ENCODE data around the gene EPAS1.

Gene EPAS1

DNA sequence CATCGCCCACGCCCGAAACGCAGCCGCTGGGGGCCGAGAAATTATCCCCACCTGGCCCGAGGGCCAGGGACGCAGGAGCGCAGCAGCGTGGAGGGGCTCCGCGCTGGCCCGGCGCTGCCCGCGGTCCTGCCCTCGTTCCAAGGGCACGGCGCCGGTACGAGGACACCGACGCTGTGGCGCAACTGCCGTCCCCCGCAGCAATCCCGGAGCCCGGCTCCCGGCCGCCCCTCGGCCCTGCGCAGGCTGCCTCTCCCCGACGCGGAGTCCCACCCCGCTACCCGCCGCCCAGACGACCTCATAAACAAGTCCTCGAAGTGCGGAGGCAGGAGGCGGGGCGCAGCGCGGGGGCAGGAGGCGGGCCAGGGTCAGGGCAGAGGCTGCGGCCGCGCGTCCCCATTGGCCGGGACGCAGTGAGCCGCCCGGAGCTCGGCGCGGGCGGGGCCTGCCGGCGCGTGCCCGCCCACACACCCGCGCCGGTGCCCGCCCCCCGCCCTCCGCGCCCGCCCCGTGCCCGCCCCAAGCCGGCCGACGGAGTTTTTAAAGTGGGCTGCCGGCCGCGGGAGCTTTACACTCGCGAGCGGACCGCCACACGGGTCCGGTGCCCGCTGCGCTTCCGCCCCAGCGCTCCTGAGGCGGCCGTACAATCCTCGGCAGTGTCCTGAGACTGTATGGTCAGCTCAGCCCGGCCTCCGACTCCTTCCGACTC is at the start of gene EPAS1:
Gene EPAS1 (plus strand): TSS at position 568 of the 706 bp plus-strand sequence. CDS start 505 bp downstream, outside the sequence.
- peak within 1 kb of the TSS; percentile 66 for H3K27ac ChIP-seq (ENCODE audit: low read length)
- peak within 1 kb of the TSS; percentile 62 to 76 for H3K9ac ChIP-seq (ENCODE audit: low read length in 2 of 2)
- H3K9me3 ChIP-seq (ENCODE audit: control insufficient read depth in 2 of 2, low read length in 2 of 2) = no peaks in the 10 kb centered on the region
- H3K27me3 ChIP-seq (ENCODE audit: control insufficient read depth in 1 of 2, insufficient read depth in 2 of 2, low read length in 2 of 2) = peaks cover 14 to 42% of the 10 kb centered on the region in 2 donors
- H3K4me1 ChIP-seq (ENCODE audit: control insufficient read depth, insufficient read depth, low read length) = peaks cover 35% of the 10 kb centered on the region
- H3K4me3 ChIP-seq (ENCODE audit: low read length in 2 of 2) = peak within 1 kb of the TSS; percentile 82
- H3K36me3 ChIP-seq (ENCODE audit: control insufficient read depth in 2 of 2, insufficient read depth in 2 of 2, low read length in 2 of 2) = no peaks in the 10 kb centered on the region

- no peak overlapping the region for H3K9ac ChIP-seq (ENCODE audit: low read length in 2 of 2)
- H3K27me3 ChIP-seq (ENCODE audit: control insufficient read depth in 1 of 2, insufficient read depth in 2 of 2, low read length in 2 of 2) = no peaks in the 10 kb centered on the region
- H3K9me3 ChIP-seq (ENCODE audit: control insufficient read depth in 2 of 2, low read length in 2 of 2) = no peaks in the 10 kb centered on the region
- H3K4me1 ChIP-seq (ENCODE audit: control insufficient read depth, insufficient read depth, low read length) = no peaks in the 10 kb centered on the region
- no peak overlapping the region for H3K4me3 ChIP-seq (ENCODE audit: low read length in 2 of 2)
- H3K36me3 ChIP-seq (ENCODE audit: control insufficient read depth in 2 of 2, insufficient read depth in 2 of 2, low read length in 2 of 2) = no peaks in the 10 kb centered on the region
- no peak overlapping the region for H3K27ac ChIP-seq (ENCODE audit: low read length)
Measured at GRCh38 chr2:46248171-46248570, 49.0 kb upstream of the EPAS1 start.

DNA sequence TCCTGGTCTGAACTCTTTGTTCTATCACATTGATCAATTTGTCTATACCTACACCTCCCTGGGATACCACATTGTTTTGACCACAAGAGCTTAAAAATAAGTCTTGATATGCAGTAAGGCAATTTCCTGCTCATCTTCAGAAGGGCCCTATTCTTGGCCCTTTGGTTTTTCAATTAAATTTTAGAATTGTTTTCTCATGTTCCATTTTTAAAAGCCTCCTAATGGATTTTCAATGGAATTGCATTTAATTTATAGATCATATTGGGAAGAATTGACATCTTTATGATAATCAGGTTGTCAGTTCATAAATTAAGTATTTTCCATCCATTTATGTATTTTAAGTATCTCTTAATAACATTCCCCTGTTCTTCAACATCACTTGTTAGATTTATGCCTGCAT is 47.6 kb upstream of the EPAS1 start:
- H3K27ac ChIP-seq (ENCODE audit: low read length) = no peak overlapping the region
- no peaks in the 10 kb centered on the region for H3K9me3 ChIP-seq (ENCODE audit: control insufficient read depth in 2 of 2, low read length in 2 of 2)
- no peak overlapping the region for H3K4me3 ChIP-seq (ENCODE audit: low read length in 2 of 2)
- no peaks in the 10 kb centered on the region for H3K4me1 ChIP-seq (ENCODE audit: control insufficient read depth, insufficient read depth, low read length)
- H3K27me3 ChIP-seq (ENCODE audit: control insufficient read depth in 1 of 2, insufficient read depth in 2 of 2, low read length in 2 of 2) = no peaks in the 10 kb centered on the region
- H3K9ac ChIP-seq (ENCODE audit: low read length in 2 of 2) = no peak overlapping the region
- H3K36me3 ChIP-seq (ENCODE audit: control insufficient read depth in 2 of 2, insufficient read depth in 2 of 2, low read length in 2 of 2) = no peaks in the 10 kb centered on the region

- Histone ChIP-seq H3K4me3 (ENCODE audit: low read length in 2 of 2) (no peak overlapping the region), H3K27me3 (ENCODE audit: control insufficient read depth in 1 of 2, insufficient read depth in 2 of 2, low read length in 2 of 2) (no peaks in the 10 kb centered on the region), H3K9ac (ENCODE audit: low read length in 2 of 2) (no peak overlapping the region), H3K4me1 (ENCODE audit: control insufficient read depth, insufficient read depth, low read length) (no peaks in the 10 kb centered on the region), H3K9me3 (ENCODE audit: control insufficient read depth in 2 of 2, low read length in 2 of 2) (no peaks in the 10 kb centered on the region), H3K36me3 (ENCODE audit: control insufficient read depth in 2 of 2, insufficient read depth in 2 of 2, low read length in 2 of 2) (no peaks in the 10 kb centered on the region), H3K27ac (ENCODE audit: low read length) (no peak overlapping the region)
Measured at GRCh38 chr2:46252891-46253659, 44.1 kb upstream of the EPAS1 start.

DNA sequence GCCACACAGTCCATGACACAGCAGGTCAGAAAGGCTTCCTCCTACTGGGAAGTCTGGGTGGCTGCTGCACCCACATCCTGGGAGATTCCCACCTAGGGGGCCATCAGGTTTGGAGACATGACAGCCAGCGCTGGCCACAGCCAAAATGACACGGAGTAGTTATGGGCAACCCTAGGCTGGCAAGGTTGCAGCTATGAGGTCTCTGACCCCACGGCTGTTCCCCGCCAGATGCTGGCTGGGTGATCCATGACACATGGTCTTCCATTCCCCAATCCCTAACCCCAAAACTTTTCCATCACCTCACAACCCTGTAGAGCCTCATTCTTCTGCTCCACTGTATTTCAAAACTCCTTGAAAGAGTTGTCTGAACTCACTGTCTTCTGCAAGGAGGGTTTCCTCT is 42.7 kb upstream of the EPAS1 start:
- Histone ChIP-seq H3K4me1 (ENCODE audit: control insufficient read depth, insufficient read depth, low read length) (no peaks in the 10 kb centered on the region), H3K9ac (ENCODE audit: low read length in 2 of 2) (no peak overlapping the region), H3K36me3 (ENCODE audit: control insufficient read depth in 2 of 2, insufficient read depth in 2 of 2, low read length in 2 of 2) (no peaks in the 10 kb centered on the region), H3K27ac (ENCODE audit: low read length) (no peak overlapping the region), H3K9me3 (ENCODE audit: control insufficient read depth in 2 of 2, low read length in 2 of 2) (no peaks in the 10 kb centered on the region), H3K27me3 (ENCODE audit: control insufficient read depth in 1 of 2, insufficient read depth in 2 of 2, low read length in 2 of 2) (no peaks in the 10 kb centered on the region), H3K4me3 (ENCODE audit: low read length in 2 of 2) (no peak overlapping the region)

DNA sequence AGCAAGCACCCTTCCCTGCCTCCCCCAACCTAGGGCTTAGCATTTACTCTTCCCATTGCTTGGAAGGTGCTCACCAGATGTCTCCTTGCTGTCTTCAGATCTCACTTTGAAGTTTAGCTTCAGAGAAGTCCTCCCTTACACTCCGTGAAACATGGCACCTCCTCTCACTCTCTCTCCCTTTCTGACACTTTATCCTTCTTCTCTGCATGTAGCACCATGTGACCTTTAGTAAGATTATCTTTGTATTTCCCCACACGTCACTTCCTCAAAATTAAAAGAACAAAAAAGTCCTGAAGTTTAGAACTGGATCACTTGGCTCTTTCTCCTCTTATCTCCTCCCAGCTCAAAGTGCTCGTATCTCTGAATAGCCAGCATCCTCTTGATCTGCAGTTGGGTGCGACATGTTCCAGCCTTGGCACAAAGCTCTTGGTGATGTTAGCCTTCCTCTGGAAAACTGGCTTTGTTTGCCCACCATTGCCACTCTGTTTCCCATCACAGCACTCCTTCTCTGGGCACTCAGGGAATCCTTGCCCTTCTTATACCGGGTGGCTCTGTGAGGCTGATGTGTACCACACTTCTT is 40.6 kb upstream of the EPAS1 start:
- H3K4me3 ChIP-seq (ENCODE audit: low read length in 2 of 2) = no peak overlapping the region
- H3K4me1 ChIP-seq (ENCODE audit: control insufficient read depth, insufficient read depth, low read length) = no peaks in the 10 kb centered on the region
- H3K27me3 ChIP-seq (ENCODE audit: control insufficient read depth in 1 of 2, insufficient read depth in 2 of 2, low read length in 2 of 2) = no peaks in the 10 kb centered on the region
- no peak overlapping the region for H3K9ac ChIP-seq (ENCODE audit: low read length in 2 of 2)
- H3K9me3 ChIP-seq (ENCODE audit: control insufficient read depth in 2 of 2, low read length in 2 of 2) = no peaks in the 10 kb centered on the region
- H3K27ac ChIP-seq (ENCODE audit: low read length) = no peak overlapping the region
- no peaks in the 10 kb centered on the region for H3K36me3 ChIP-seq (ENCODE audit: control insufficient read depth in 2 of 2, insufficient read depth in 2 of 2, low read length in 2 of 2)

- Histone ChIP-seq H3K9ac (ENCODE audit: low read length in 2 of 2) (no peak overlapping the region), H3K36me3 (ENCODE audit: control insufficient read depth in 2 of 2, insufficient read depth in 2 of 2, low read length in 2 of 2) (no peaks in the 10 kb centered on the region), H3K9me3 (ENCODE audit: control insufficient read depth in 2 of 2, low read length in 2 of 2) (no peaks in the 10 kb centered on the region), H3K4me1 (ENCODE audit: control insufficient read depth, insufficient read depth, low read length) (no peaks in the 10 kb centered on the region), H3K27ac (ENCODE audit: low read length) (no peak overlapping the region), H3K27me3 (ENCODE audit: control insufficient read depth in 1 of 2, insufficient read depth in 2 of 2, low read length in 2 of 2) (no peaks in the 10 kb centered on the region), H3K4me3 (ENCODE audit: low read length in 2 of 2) (no peak overlapping the region)
Measured at GRCh38 chr2:46257476-46257875, 39.7 kb upstream of the EPAS1 start.

GRCh38 chr2:46257980-46258379 is 39.2 kb upstream of the EPAS1 start:
- Histone ChIP-seq H3K27me3 (ENCODE audit: control insufficient read depth in 1 of 2, insufficient read depth in 2 of 2, low read length in 2 of 2) (no peaks in the 10 kb centered on the region), H3K4me1 (ENCODE audit: control insufficient read depth, insufficient read depth, low read length) (no peaks in the 10 kb centered on the region), H3K9ac (ENCODE audit: low read length in 2 of 2) (no peak overlapping the region), H3K36me3 (ENCODE audit: control insufficient read depth in 2 of 2, insufficient read depth in 2 of 2, low read length in 2 of 2) (no peaks in the 10 kb centered on the region), H3K27ac (ENCODE audit: low read length) (no peak overlapping the region), H3K4me3 (ENCODE audit: low read length in 2 of 2) (no peak overlapping the region), H3K9me3 (ENCODE audit: control insufficient read depth in 2 of 2, low read length in 2 of 2) (no peaks in the 10 kb centered on the region)

DNA sequence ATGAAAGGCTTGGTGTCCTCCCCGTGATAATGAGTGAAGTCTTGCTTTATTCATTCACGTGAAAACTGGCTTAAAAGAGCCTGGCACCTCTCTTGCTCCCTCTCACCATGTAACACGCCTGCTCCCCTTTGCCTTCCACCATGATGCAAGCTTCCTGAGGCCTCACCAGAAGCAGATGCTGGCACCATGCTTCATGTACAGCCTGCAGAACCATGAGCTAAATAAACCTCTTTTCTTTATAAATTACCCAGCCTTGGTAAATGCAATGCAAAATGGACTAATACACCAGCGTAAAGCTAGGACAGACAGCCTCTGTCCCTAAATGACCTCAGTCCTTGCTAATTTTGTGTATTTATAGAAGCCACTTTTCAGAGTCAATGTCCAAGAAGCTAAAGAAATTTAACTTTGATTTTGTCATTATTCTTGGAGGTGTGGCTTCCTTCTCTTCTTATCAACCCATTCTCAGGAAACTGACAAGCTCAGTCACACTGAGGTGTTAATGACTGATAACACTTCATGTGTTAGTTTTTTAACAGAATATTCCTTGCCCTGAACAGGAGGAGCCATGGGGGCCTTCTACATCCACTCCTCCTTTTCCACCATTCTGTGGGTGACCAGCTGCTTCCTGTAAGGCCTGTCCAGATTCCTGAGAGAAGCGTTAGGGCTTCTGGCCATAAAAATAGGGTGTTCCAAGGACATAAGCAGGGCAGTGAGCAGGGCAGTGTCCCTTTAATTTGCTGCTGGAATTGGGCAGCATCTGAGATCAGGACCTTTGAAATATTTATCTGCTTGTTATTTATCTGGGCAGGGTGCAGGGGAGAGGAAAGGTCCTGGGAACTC is 38.0 kb upstream of the EPAS1 start:
- no peaks in the 10 kb centered on the region for H3K9me3 ChIP-seq (ENCODE audit: control insufficient read depth in 2 of 2, low read length in 2 of 2)
- no peaks in the 10 kb centered on the region for H3K36me3 ChIP-seq (ENCODE audit: control insufficient read depth in 2 of 2, insufficient read depth in 2 of 2, low read length in 2 of 2)
- no peak overlapping the region for H3K27ac ChIP-seq (ENCODE audit: low read length)
- no peak overlapping the region for H3K4me3 ChIP-seq (ENCODE audit: low read length in 2 of 2)
- H3K4me1 ChIP-seq (ENCODE audit: control insufficient read depth, insufficient read depth, low read length) = no peaks in the 10 kb centered on the region
- no peaks in the 10 kb centered on the region for H3K27me3 ChIP-seq (ENCODE audit: control insufficient read depth in 1 of 2, insufficient read depth in 2 of 2, low read length in 2 of 2)
- no peak overlapping the region for H3K9ac ChIP-seq (ENCODE audit: low read length in 2 of 2)

DNA sequence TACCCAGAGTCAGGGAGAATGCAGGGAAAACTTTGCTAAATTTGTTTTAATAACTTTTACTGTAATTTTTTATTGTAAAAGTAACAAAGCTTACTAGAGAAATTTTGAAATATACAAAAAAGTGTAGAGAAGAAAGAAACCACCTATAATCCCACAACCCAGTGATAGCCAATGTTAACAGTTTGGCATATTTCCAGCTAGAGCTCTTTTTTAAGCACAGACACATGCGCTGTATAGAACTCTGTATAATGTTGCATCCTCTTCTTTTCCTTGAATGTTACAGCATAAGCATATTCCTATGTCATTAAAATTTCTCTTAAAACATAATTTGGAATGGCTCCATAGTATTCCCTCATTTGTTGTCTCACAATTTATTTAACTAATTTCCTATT is 37.4 kb upstream of the EPAS1 start:
- Histone ChIP-seq H3K9me3 (ENCODE audit: control insufficient read depth in 2 of 2, low read length in 2 of 2) (no peaks in the 10 kb centered on the region), H3K9ac (ENCODE audit: low read length in 2 of 2) (no peak overlapping the region), H3K27me3 (ENCODE audit: control insufficient read depth in 1 of 2, insufficient read depth in 2 of 2, low read length in 2 of 2) (no peaks in the 10 kb centered on the region), H3K4me1 (ENCODE audit: control insufficient read depth, insufficient read depth, low read length) (no peaks in the 10 kb centered on the region), H3K27ac (ENCODE audit: low read length) (no peak overlapping the region), H3K36me3 (ENCODE audit: control insufficient read depth in 2 of 2, insufficient read depth in 2 of 2, low read length in 2 of 2) (no peaks in the 10 kb centered on the region), H3K4me3 (ENCODE audit: low read length in 2 of 2) (no peak overlapping the region)

Measured in stomach smooth muscle (tissue), 2 donors.